K562 (cell line): ENCODE measurements around the gene CEP131. TPM values are rescaled to one million over a fixed set of nuclear protein-coding genes. Genes with fewer than 3 reads are reported as not detected.

Experiments used
- ATAC-seq: fragments of 200-7000 bp; cut with Tn5 transposase; 3 replicates; pipeline ENCODE4 v1.9.1; 2020; ENCODE audit warnings: moderate library complexity
- BruUV-seq: library from RNA; stranded (reverse); fragments of 400-500 nt; replicated peaks from 2 replicates; lab custom pipeline; 2021; lab: Mats Ljungman, UMichigan
- CTCF ChIA-PET: fragments of 300-600 bp; formaldehyde crosslinking; extraction: SDS; loops from one replicate; lab custom pipeline; 2021; ENCODE audit warnings: low intra/inter-chr PET ratio; lab: Yijun Ruan, JAX
- POLR2A ChIA-PET: fragments of 300-600, 350-650 bp; sonication (Branson Sonifier 250); formaldehyde crosslinking; extraction: SDS; loops from one replicate; lab custom pipeline; 2021; ENCODE audit warnings: antibody characterized with exemption, inconsistent platforms; lab: Yijun Ruan, JAX
- DNase-seq, 4 experiments: peaks; one replicate each; pipeline versions ENCODE4 v3.0.0 to v3.0.0-alpha.2; 2011 to 2018; ENCODE audit warnings: low spot score in 3 of 4, mixed read lengths in 3 of 4; ENCODE audit errors: extremely low read depth in 1 of 4
- FAIRE-seq: peaks from 2 replicates; lab custom pipeline; 2011; peaks lifted over from hg19 to GRCh38; lab: Jason Lieb, UNC
- H2AFZ ChIP-seq: 2 replicates; pipeline ENCODE4 v1.6.0; 2011; ENCODE audit warnings: low read depth, low read length, control low read depth, inconsistent platforms
- H3K27ac ChIP-seq: fragments of 200-600 bp; 3 replicates; pipeline ENCODE4 v1.8.0; 2011; ENCODE audit warnings: low read depth, mild to moderate bottlenecking, control low read depth, inconsistent platforms, low read length, moderate library complexity, mixed read lengths; ENCODE audit errors: extremely low read depth
- H3K27me3 ChIP-seq, 2 experiments: fragments of 300-600 bp in 1 of 2; 2 replicates in 1 of 2; 3 replicates in 1 of 2; pipeline versions ENCODE4 v1.6.0 to v1.8.0; 2011; ENCODE audit warnings: inconsistent platforms in 2 of 2, low read length in 2 of 2, mild to moderate bottlenecking in 1 of 2, mixed read lengths in 1 of 2, moderate library complexity in 1 of 2; ENCODE audit not compliant: control insufficient read depth in 2 of 2, insufficient read depth in 2 of 2
- H3K36me3 ChIP-seq: fragments of 300-600 bp; 3 replicates; pipeline ENCODE4 v1.8.0; 2011; ENCODE audit warnings: mild to moderate bottlenecking, low read length, inconsistent platforms; ENCODE audit not compliant: control insufficient read depth, insufficient read depth
- H3K4me1 ChIP-seq, 2 experiments: fragments of 200-600 bp in 1 of 2; replicated peaks in 1 of 2; 2 replicates in 1 of 2; 3 replicates in 1 of 2; pipeline versions ENCODE4 v1.5.1 to v1.8.0; 2011; ENCODE audit warnings: inconsistent platforms in 2 of 2, low read length in 2 of 2, mild to moderate bottlenecking in 1 of 2, mixed read lengths in 1 of 2, moderate library complexity in 1 of 2; ENCODE audit not compliant: control insufficient read depth in 2 of 2, insufficient read depth in 2 of 2
- H3K4me2 ChIP-seq: 2 replicates; pipeline ENCODE4 v1.6.1; 2011; ENCODE audit warnings: low read length, control low read depth, inconsistent platforms, mixed read lengths; ENCODE audit not compliant: insufficient read depth
- H3K4me3 ChIP-seq: fragments of 200-600 bp; sonication (generic), shearing (Covaris generic); 2 replicates; pipeline ENCODE4 v1.5.1; 2016; ENCODE audit warnings: control low read depth, inconsistent platforms
- H3K79me2 ChIP-seq: fragments of 200-600 bp; 3 replicates; pipeline ENCODE4 v1.8.0; 2011; ENCODE audit warnings: low read length, inconsistent platforms; ENCODE audit not compliant: control insufficient read depth, insufficient read depth
- H3K9ac ChIP-seq, 2 experiments: 2 replicates each; pipeline versions ENCODE4 v1.6.0 to v1.6.1; 2011; ENCODE audit warnings: low read depth in 2 of 2, low read length in 2 of 2, control low read depth in 1 of 2, inconsistent platforms in 1 of 2, mild to moderate bottlenecking in 1 of 2, mixed read lengths in 1 of 2; ENCODE audit not compliant: insufficient read depth in 1 of 2
- H3K9me1 ChIP-seq: one replicate; pipeline ENCODE4 v1.6.0; 2011; ENCODE audit warnings: inconsistent platforms, mild to moderate bottlenecking, low read length, moderate library complexity; ENCODE audit not compliant: control insufficient read depth, insufficient read depth
- H3K9me3 ChIP-seq: replicated peaks from 2 replicates; pipeline ENCODE4 v1.5.1; 2011; ENCODE audit warnings: low read depth, low read length, inconsistent platforms; ENCODE audit not compliant: control insufficient read depth, insufficient read depth
- H4K20me1 ChIP-seq: replicated peaks from 2 replicates; pipeline ENCODE4 v1.6.1; 2011; ENCODE audit warnings: low read length, inconsistent platforms, mixed read lengths; ENCODE audit not compliant: control insufficient read depth, insufficient read depth
- CBX2 ChIP-seq: fragments of 200-600 bp; sonication (generic); IDR thresholded peaks from one replicate; pipeline ENCODE4 v1.6.1; 2012; ENCODE audit warnings: mild to moderate bottlenecking, low read length, inconsistent platforms; ENCODE audit not compliant: insufficient read depth, poor library complexity, severe bottlenecking
- ELF2 ChIP-seq: fragments of 250-450 bp; sonication (Bioruptor Pico); IDR thresholded peaks from 2 replicates; pipeline ENCODE4 v1.5.0; 2021; ENCODE audit warnings: mild to moderate bottlenecking
- HDAC2 ChIP-seq: fragments of 450-650 bp; IDR thresholded peaks from 2 replicates; pipeline ENCODE4 v1.6.1; 2016; ENCODE audit warnings: mild to moderate bottlenecking
- MLLT1 ChIP-seq, 2 experiments: fragments of 450-650 bp; IDR thresholded peaks; 2 replicates each; pipeline ENCODE4 v1.6.1; 2016
- MTF1 ChIP-seq: fragments of 250-450 bp; sonication (Bioruptor Pico); IDR thresholded peaks from 2 replicates; pipeline ENCODE4 v1.9.0; 2021; ENCODE audit warnings: moderate library complexity, mild to moderate bottlenecking, inconsistent platforms, borderline replicate concordance
- POLR2AphosphoS2 ChIP-seq: IDR thresholded peaks from 2 replicates; pipeline ENCODE4 v1.6.1; 2012; ENCODE audit warnings: low read length, improper control_type of control experiment
- PRMT5 ChIP-seq: sonication (generic); formaldehyde crosslinking; IDR thresholded peaks from 2 replicates; pipeline ENCODE4 v1.5.0; 2020; ENCODE audit warnings: missing genetic modification reagents
- ZMIZ1 ChIP-seq, 2 experiments: fragments of 150-350 bp in 1 of 2; IDR thresholded peaks; 2 replicates each; pipeline ENCODE4 v1.6.1; 2012 to 2016; ENCODE audit warnings: low read depth in 2 of 2, low read length in 2 of 2, mild to moderate bottlenecking in 1 of 2, moderate library complexity in 1 of 2
- ZSCAN32 ChIP-seq: fragments of 450-650 bp; formaldehyde crosslinking; IDR thresholded peaks from 2 replicates; pipeline ENCODE4 v1.4.0; 2020; ENCODE audit warnings: mild to moderate bottlenecking, moderate library complexity
- WGBS: fragments of 100-300 bp; shearing (Covaris generic); methylation state at CpG from one replicate; pipeline ENCODE4 v1.1.6; 2016; ENCODE audit warnings: low coverage, mixed read lengths; ENCODE audit not compliant: insufficient coverage; ENCODE audit errors: missing lambda C conversion rate; 5-methylcytosine and 5-hydroxymethylcytosine counted together
- in situ Hi-C: fragments of 300-500 bp; cut with MboI; formaldehyde crosslinking; loops from 4 replicates; pipeline ENCODE4 v1.15.0; 2018; ENCODE audit warnings: inconsistent platforms, mixed read lengths
- intact Hi-C: fragments of 100-400 bp; cut with micrococcal nuclease; formaldehyde crosslinking; loops from 2 replicates; pipeline ENCODE4 v1.14.2; 2022
- polyA plus RNA-seq, 8 experiments: library from polyadenylated mRNA; depleted of rRNA in 4 of 8; stranded (reverse) in 5 of 8; unstranded in 3 of 8; fragments of >200 nt; fragmentation: Nextera tagmentation in 2 of 8; fragmentation: Illumina TruSeq in 1 of 8; extraction: Ambion mirVana in 2 of 8; extraction: Trizol in 1 of 8; gene quantifications; 2 replicates each; pipeline versions ENCODE4 v1.2.1 to v1.2.3, GENCODE V29; 2011 to 2014; ENCODE audit warnings: inconsistent platforms in 1 of 8, missing spikeins in 1 of 8
- total RNA-seq, 7 experiments: library from RNA; depleted of rRNA in 6 of 7; stranded (reverse); fragments of >200 nt in 6 of 7; fragmentation: Illumina TruSeq in 2 of 7; extraction: Trizol in 2 of 7; gene quantifications; 2 replicates each; pipeline versions ENCODE4 v1.2.1 to v1.2.3, GENCODE V29; 2011 to 2021; ENCODE audit warnings: low replicate concordance in 1 of 7

CEP131 gene
- total and polyA plus RNA-seq, 9 of the 15 experiments (the other 6 are each of a cell fraction or from before 2014, with no cell fraction given): 0.24 to 21.2 (median 2.3) TPM

- CTCF ChIA-PET: interaction anchor here (1.6 kb wide), 1 partner anchor 86 kb away, joined by 8 read pairs; no protein-coding TSS in a partner anchor
- in situ Hi-C loops: loop anchor here (5.0 to 25.0 kb wide), 2 partner anchors 92 to 227 kb away; no protein-coding TSS in a partner anchor
- BruUV-seq: no TSS peak
These were observed 6.8 kb upstream of the CEP131 start for GRCh38 chr17:81229666-81229920.

More at GRCh38 chr17:81229666-81229920, 6.8 kb upstream of the CEP131 start:
- peaks cover 17% of the 10 kb centered on the region for H4K20me1 ChIP-seq
- no peaks in the 10 kb centered on the region; the same call in 2 of the 3 replicates for H3K79me2 ChIP-seq
- H2AFZ ChIP-seq: no peak overlapping the region
- no peak for FAIRE-seq
- H3K9me3 ChIP-seq: no peaks in the 10 kb centered on the region
- ATAC-seq: no peak
- peaks cover 3% of the 10 kb centered on the region for H3K9me1 ChIP-seq
- no peak overlapping the region; a peak in 1 of 4 replicates for H3K9ac ChIP-seq
- no peak overlapping the region for H3K4me3 ChIP-seq
- H3K27me3 ChIP-seq: no peaks in the 10 kb centered on the region
- no peak for TF ChIP-seq CBX2
- TF ChIP-seq POLR2AphosphoS2: no peak
- no peak for TF ChIP-seq ELF2 (CRISPR knock-in tag)
- TF ChIP-seq ZSCAN32 (CRISPR knock-in tag): no peak
- no peak for TF ChIP-seq MLLT1 (IDR thresholded peaks at IDR 0.05)
- no peak for TF ChIP-seq MTF1 (CRISPR knock-in tag)
- TF ChIP-seq HDAC2: no peak
- TF ChIP-seq ZMIZ1 (IDR thresholded peaks at IDR 0.05; ENCODE audit: low read depth in 2 of 2, low read length in 2 of 2): no peak
- no peak for TF ChIP-seq PRMT5 (CRISPR knock-in tag)
- TF ChIP-seq, all 486 proteins: peak for 0
- no peak overlapping the region for H3K4me2 ChIP-seq
- DNase-seq: no peak
- WGBS: 85% methylated on average over 14 of the region's 14 CpGs
- H3K36me3 ChIP-seq: peaks cover 29% of the 10 kb centered on the region; the same call in 2 of the 3 replicates
- POLR2A ChIA-PET: interaction anchor here (0.6 to 1.3 kb wide), 4 partner anchors 9 to 243 kb away, joined by 3 to 5 read pairs (median 4); partner anchors contain the start of genes NDUFAF8 and TEPSIN
- peaks cover 12 to 50% of the 10 kb centered on the region in 2 experiments for H3K4me1 ChIP-seq
- no peak overlapping the region for H3K27ac ChIP-seq
- intact Hi-C loops: loop anchor here (5.0 to 10.0 kb wide), 2 partner anchors 87 to 245 kb away; no protein-coding TSS in a partner anchor
